Measurements from ENCODE around the gene ELOVL1.

ELOVL1 gene

DNA sequence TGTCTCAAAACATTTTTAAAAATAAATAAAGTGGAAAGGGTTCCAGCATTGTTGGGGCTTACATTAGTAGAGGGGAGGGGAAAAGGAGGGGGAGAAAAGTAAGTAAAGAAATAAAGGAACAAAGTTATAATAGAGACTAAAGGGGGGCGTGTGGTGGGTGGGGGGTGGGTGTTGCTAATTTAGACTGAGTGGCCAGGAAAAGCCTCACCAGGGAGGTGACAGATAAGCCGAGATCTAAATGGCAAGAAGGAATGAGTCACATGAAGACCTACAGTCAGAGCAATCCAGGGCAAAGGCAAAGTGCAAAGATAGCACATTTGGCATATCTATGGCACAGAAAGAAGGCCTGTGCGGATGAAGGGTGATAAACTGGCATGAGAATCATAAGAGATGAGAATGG lies 22.7 kb downstream of the ELOVL1 start:
- Histone ChIP-seq H3K9me2 (replicated peaks; ENCODE audit: control insufficient read depth, low read length) (no peaks in the 10 kb centered on the region), H3K27me3 (ENCODE audit: control insufficient read depth, low read length) (peaks cover 6% of the 10 kb centered on the region; the same call in 1 of the 2 replicates), H3K27ac (ENCODE audit: low read depth, low read length) (no peak overlapping the region), H3K4me2 (ENCODE audit: low read length) (no peak overlapping the region), H3K4me3 (ENCODE audit: low read length) (no peak overlapping the region), H3K4me1 (ENCODE audit: control insufficient read depth, low read length) (no peaks in the 10 kb centered on the region), H3F3A (ENCODE audit: control insufficient read depth, insufficient read depth) (no peaks in the 10 kb centered on the region), H3K79me2 (ENCODE audit: control insufficient read depth, low read length) (no peaks in the 10 kb centered on the region), H3K36me3 (ENCODE audit: control insufficient read depth, low read length) (no peaks in the 10 kb centered on the region), H4K20me1 (ENCODE audit: control insufficient read depth, insufficient read depth, low read depth, low read length) (no peaks in the 10 kb centered on the region), H3K9me3 (ENCODE audit: control insufficient read depth, insufficient read depth, low read length) (no peaks in the 10 kb centered on the region)
- TF ChIP-seq, protein P1, sequence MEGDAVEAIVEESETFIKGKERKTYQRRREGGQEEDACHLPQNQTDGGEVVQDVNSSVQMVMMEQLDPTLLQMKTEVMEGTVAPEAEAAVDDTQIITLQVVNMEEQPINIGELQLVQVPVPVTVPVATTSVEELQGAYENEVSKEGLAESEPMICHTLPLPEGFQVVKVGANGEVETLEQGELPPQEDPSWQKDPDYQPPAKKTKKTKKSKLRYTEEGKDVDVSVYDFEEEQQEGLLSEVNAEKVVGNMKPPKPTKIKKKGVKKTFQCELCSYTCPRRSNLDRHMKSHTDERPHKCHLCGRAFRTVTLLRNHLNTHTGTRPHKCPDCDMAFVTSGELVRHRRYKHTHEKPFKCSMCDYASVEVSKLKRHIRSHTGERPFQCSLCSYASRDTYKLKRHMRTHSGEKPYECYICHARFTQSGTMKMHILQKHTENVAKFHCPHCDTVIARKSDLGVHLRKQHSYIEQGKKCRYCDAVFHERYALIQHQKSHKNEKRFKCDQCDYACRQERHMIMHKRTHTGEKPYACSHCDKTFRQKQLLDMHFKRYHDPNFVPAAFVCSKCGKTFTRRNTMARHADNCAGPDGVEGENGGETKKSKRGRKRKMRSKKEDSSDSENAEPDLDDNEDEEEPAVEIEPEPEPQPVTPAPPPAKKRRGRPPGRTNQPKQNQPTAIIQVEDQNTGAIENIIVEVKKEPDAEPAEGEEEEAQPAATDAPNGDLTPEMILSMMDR (IDR thresholded peaks at IDR 0.05; ENCODE audit: low read depth, low read length, poor library complexity, severe bottlenecking), result no peak
- no peak for TF ChIP-seq EZH2phosphoT487 (IDR thresholded peaks at IDR 0.05; ENCODE audit: borderline replicate concordance, low read length)

DNA sequence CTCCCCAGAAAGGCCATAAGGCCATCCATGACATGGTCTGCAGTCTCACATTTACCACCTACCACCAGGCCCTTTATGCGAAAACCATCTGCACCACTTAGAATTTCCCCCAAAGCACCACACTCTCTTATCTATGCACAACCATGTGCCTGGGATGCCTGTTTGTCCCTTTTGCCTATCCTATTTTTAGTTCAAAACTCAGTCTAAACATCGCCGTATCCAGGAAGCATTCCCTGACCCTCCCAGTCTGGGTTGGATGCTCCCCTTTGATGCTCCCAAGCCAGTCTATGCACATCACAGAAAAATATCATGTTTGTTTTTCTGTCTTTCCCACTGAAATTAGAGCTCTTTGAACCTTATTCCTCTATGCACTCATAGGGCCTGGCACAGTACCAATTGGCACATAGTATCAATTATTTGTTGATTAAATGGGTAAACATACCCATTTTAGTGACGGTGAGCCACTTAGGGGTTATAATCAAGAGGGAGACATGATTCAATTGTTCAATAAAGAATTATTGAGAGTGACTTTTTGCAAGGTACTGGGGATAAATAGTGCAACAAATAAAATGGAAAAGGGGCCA lies 23.5 kb downstream of the ELOVL1 start:
- Histone ChIP-seq H3K36me3 (ENCODE audit: control insufficient read depth, low read length) (no peaks in the 10 kb centered on the region), H3F3A (ENCODE audit: control insufficient read depth, insufficient read depth) (no peaks in the 10 kb centered on the region), H3K9me3 (ENCODE audit: control insufficient read depth, insufficient read depth, low read length) (no peaks in the 10 kb centered on the region), H3K27ac (ENCODE audit: low read depth, low read length) (no peak overlapping the region), H3K4me1 (ENCODE audit: control insufficient read depth, low read length) (no peaks in the 10 kb centered on the region), H3K4me2 (ENCODE audit: low read length) (no peak overlapping the region), H3K27me3 (ENCODE audit: control insufficient read depth, low read length) (peaks cover 6% of the 10 kb centered on the region; the same call in 1 of the 2 replicates), H3K9me2 (replicated peaks; ENCODE audit: control insufficient read depth, low read length) (no peaks in the 10 kb centered on the region), H3K79me2 (ENCODE audit: control insufficient read depth, low read length) (no peaks in the 10 kb centered on the region), H4K20me1 (ENCODE audit: control insufficient read depth, insufficient read depth, low read depth, low read length) (no peaks in the 10 kb centered on the region), H3K4me3 (ENCODE audit: low read length) (no peak overlapping the region)
- TF ChIP-seq, protein P1 (IDR thresholded peaks at IDR 0.05; ENCODE audit: low read depth, low read length, poor library complexity, severe bottlenecking), result no peak
- no peak for TF ChIP-seq EZH2phosphoT487 (IDR thresholded peaks at IDR 0.05; ENCODE audit: borderline replicate concordance, low read length)

DNA sequence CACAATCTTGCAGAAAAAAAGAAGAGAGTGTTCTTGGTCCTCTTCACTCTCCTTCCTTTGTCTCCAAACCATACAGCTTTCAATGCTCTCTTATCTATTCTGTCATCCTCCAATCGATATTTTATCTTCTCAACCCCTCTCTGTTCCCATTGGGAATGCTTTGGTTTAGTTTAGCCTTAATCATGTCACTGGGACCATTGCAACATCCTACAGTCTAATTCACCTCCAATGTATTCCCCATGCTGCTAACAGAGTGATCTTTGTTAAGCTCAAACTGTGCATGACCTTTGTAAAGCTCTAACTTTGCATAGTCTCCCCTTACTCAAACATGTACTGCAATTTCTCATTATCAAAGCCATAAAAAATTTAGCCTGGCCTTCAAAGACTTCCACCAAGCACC lies 27.3 kb downstream of the ELOVL1 start:
- Histone ChIP-seq H4K20me1 (ENCODE audit: control insufficient read depth, insufficient read depth, low read depth, low read length) (no peaks in the 10 kb centered on the region), H3K79me2 (ENCODE audit: control insufficient read depth, low read length) (no peaks in the 10 kb centered on the region), H3K4me2 (ENCODE audit: low read length) (no peak overlapping the region), H3K9me3 (ENCODE audit: control insufficient read depth, insufficient read depth, low read length) (no peaks in the 10 kb centered on the region), H3K4me3 (ENCODE audit: low read length) (no peak overlapping the region), H3F3A (ENCODE audit: control insufficient read depth, insufficient read depth) (no peaks in the 10 kb centered on the region), H3K36me3 (ENCODE audit: control insufficient read depth, low read length) (no peaks in the 10 kb centered on the region), H3K4me1 (ENCODE audit: control insufficient read depth, low read length) (no peaks in the 10 kb centered on the region), H3K27ac (ENCODE audit: low read depth, low read length) (no peak overlapping the region), H3K27me3 (ENCODE audit: control insufficient read depth, low read length) (peaks cover 2% of the 10 kb centered on the region; the same call in 1 of the 2 replicates), H3K9me2 (replicated peaks; ENCODE audit: control insufficient read depth, low read length) (no peaks in the 10 kb centered on the region)
- no peak for TF ChIP-seq EZH2phosphoT487 (IDR thresholded peaks at IDR 0.05; ENCODE audit: borderline replicate concordance, low read length)
- TF ChIP-seq, protein P1 (IDR thresholded peaks at IDR 0.05; ENCODE audit: low read depth, low read length, poor library complexity, severe bottlenecking), result no peak
